IMR-90 (cell line): ENCODE data around the gene CBX5. TPM values are rescaled to one million over a fixed set of nuclear protein-coding genes. Genes with fewer than 3 reads are reported as not detected.

Experiments
- NFE2L2 ChIP-seq: fragments of 150-350 bp; IDR thresholded peaks from 2 replicates; pipeline ENCODE4 v1.6.1; 2016; ENCODE audit warnings: low read depth, mild to moderate bottlenecking, low read length
- USF2 ChIP-seq: fragments of 150-350 bp; IDR thresholded peaks from 2 replicates; pipeline ENCODE4 v1.6.1; 2017; ENCODE audit warnings: mild to moderate bottlenecking, antibody characterized with exemption, low read length, low read depth
- polyA plus RNA-seq, 3 experiments: library from polyadenylated mRNA; depleted of rRNA; stranded (reverse); fragments of >200 nt; gene quantifications; 2 replicates each; pipeline ENCODE4 v1.2.3, GENCODE V29; 2012; ENCODE audit warnings: low replicate concordance in 1 of 3
- total RNA-seq: library from RNA; depleted of rRNA; stranded (reverse); fragments of >200 nt; gene quantifications from 2 replicates; pipeline ENCODE4 v1.2.3, GENCODE V29; 2012

CBX5 gene
- total and polyA plus RNA-seq, 2 of the 4 experiments (the other 2 are of a cell fraction): 18.0 to 40.9 TPM

- TF ChIP-seq USF2 (no peak), NFE2L2 (no peak)
Measured at GRCh38 chr12:54216797-54217661, 62.9 kb downstream of the CBX5 start (continued).
